Activated CD4-positive, alpha-beta memory T cell treated with anti-CD3 and anti-CD28 coated beads, Interleukin-2, amount 10 ng/mL, durations not matched to agents 7 days and 5 days (primary cell): ENCODE results near the gene AHI1. TPM values are rescaled to one million over a fixed set of nuclear protein-coding genes. Genes with fewer than 3 reads are reported as not detected.

Source experiments
- CTCF ChIA-PET: fragments of 350-600 bp; sonication (Branson Sonifier 250); formaldehyde crosslinking; loops from one replicate; lab custom pipeline; 2021; ENCODE audit warnings: antibody characterized with exemption, inconsistent platforms; lab: Charles Lee
- POLR2A ChIA-PET: fragments of 350-600 bp; sonication (Branson Sonifier 250); formaldehyde crosslinking; loops from one replicate; lab custom pipeline; 2021; ENCODE audit warnings: antibody characterized with exemption; lab: Charles Lee
- DNase-seq: peaks from one replicate; pipeline ENCODE4 v3.0.0-alpha.2; 2020
- H3K27ac Mint-ChIP-seq: one replicate; pipeline ENCODE4 v1.8.0; 2021; ENCODE audit warnings: mild to moderate bottlenecking, mixed read lengths
- H3K27me3 Mint-ChIP-seq: one replicate; pipeline ENCODE4 v1.8.0; 2021; ENCODE audit warnings: mixed read lengths
- H3K36me3 Mint-ChIP-seq: one replicate; pipeline ENCODE4 v1.8.0; 2021; ENCODE audit warnings: low read depth, mixed read lengths
- H3K4me1 Mint-ChIP-seq: one replicate; pipeline ENCODE4 v1.8.0; 2021; ENCODE audit warnings: mixed read lengths
- H3K4me3 Mint-ChIP-seq: one replicate; pipeline ENCODE4 v1.8.0; 2021; ENCODE audit warnings: mild to moderate bottlenecking, mixed read lengths
- H3K9me3 Mint-ChIP-seq: one replicate; pipeline ENCODE4 v1.8.0; 2021; ENCODE audit warnings: mixed read lengths
- total RNA-seq, 2 experiments: library from RNA; stranded (reverse); gene quantifications; one replicate each; pipeline ENCODE4 v1.2.3, GENCODE V29; 2021

The AHI1 gene
- total RNA-seq, 2 experiments from 2014 or later = 18.5 to 21.5 TPM

GRCh38 chr6:135289816-135290215, 207.7 kb downstream of the AHI1 start:
- DNase-seq = no peak

GRCh38 chr6:135286962-135287538, 210.5 kb downstream of the AHI1 start:
- peaks cover 12% of the 10 kb centered on the region for H3K4me1 Mint-ChIP-seq
- H3K27me3 Mint-ChIP-seq = no peaks in the 10 kb centered on the region

More at GRCh38 chr6:135289816-135290215, 207.7 kb downstream of the AHI1 start:
- POLR2A ChIA-PET = no interaction called here
- H3K36me3 Mint-ChIP-seq = peaks cover 28% of the 10 kb centered on the region
- H3K9me3 Mint-ChIP-seq = peaks cover 10% of the 10 kb centered on the region
- CTCF ChIA-PET = no interaction called here
- H3K4me1 Mint-ChIP-seq = peaks cover 12% of the 10 kb centered on the region
- H3K27ac Mint-ChIP-seq = no peak overlapping the region
- H3K4me3 Mint-ChIP-seq = no peak overlapping the region
- H3K27me3 Mint-ChIP-seq = no peaks in the 10 kb centered on the region

DNA sequence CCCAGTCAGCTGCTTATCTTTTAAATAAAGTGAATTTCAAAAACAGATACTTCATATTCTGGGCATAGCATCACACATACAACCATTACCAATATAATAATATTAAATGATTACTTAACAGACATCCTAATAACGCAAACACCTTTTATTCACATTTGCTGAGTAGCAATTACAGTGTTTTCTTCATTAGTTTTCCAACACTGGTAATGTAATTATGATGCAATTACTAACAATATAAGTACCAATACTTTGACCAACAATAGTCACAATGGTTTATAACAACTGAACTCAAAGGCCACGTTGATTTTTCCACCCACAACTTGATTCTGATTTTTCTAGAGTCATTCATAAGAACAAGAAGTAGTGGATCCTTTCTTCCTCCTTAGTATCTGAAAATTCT, 212.4 kb downstream of the AHI1 start:
- H3K9me3 Mint-ChIP-seq = peaks cover 10% of the 10 kb centered on the region
- no peak overlapping the region for H3K4me3 Mint-ChIP-seq
- H3K36me3 Mint-ChIP-seq = peaks cover 23% of the 10 kb centered on the region
- POLR2A ChIA-PET = no interaction called here
- peaks cover 12% of the 10 kb centered on the region for H3K4me1 Mint-ChIP-seq
- no peak for DNase-seq
- no peak overlapping the region for H3K27ac Mint-ChIP-seq
- H3K27me3 Mint-ChIP-seq = peaks cover 2% of the 10 kb centered on the region
- CTCF ChIA-PET = no interaction called here

More at GRCh38 chr6:135286962-135287538, 210.5 kb downstream of the AHI1 start:
- CTCF ChIA-PET = no interaction called here
- POLR2A ChIA-PET = no interaction called here
- Mint-ChIP-seq H3K4me3 (no peak overlapping the region), H3K36me3 (peaks cover 23% of the 10 kb centered on the region), H3K9me3 (peaks cover 10% of the 10 kb centered on the region), H3K27ac (no peak overlapping the region)
- no peak for DNase-seq

DNA sequence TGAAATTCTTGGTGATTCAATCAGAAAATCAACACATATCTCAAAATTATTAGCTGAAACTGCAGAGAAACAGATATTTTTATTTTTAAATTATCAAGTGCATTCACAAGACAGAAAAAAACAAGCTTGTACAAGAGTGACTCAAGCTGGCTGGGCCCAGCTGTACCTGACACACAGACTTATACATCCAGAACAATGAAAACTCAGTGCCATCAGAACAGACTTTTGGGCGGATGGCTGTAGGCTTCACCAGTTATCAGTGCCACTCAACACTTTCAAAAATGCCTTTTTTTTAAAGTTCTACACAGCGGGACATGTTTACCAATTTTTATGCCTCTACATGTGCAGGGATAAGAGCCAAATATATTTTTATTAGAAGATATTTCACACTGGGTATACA, 213.6 kb downstream of the AHI1 start:
- Mint-ChIP-seq H3K4me3 (no peak overlapping the region), H3K36me3 (peaks cover 23% of the 10 kb centered on the region), H3K9me3 (peaks cover 10% of the 10 kb centered on the region), H3K27me3 (peaks cover 2% of the 10 kb centered on the region), H3K4me1 (peaks cover 12% of the 10 kb centered on the region), H3K27ac (no peak overlapping the region)
- no peak for DNase-seq
- ChIA-PET POLR2A (no interaction called here), CTCF (no interaction called here)

GRCh38 chr6:135282395-135282794, 215.1 kb downstream of the AHI1 start:
- Mint-ChIP-seq H3K4me1 (peaks cover 8% of the 10 kb centered on the region), H3K36me3 (peaks cover 18% of the 10 kb centered on the region)

GRCh38 chr6:135281964-135282363, 215.6 kb downstream of the AHI1 start:
- Mint-ChIP-seq H3K27ac (no peak overlapping the region), H3K4me3 (no peak overlapping the region), H3K4me1 (peaks cover 4% of the 10 kb centered on the region), H3K36me3 (peaks cover 14% of the 10 kb centered on the region), H3K27me3 (peaks cover 2% of the 10 kb centered on the region), H3K9me3 (peaks cover 3% of the 10 kb centered on the region)
- CTCF ChIA-PET = no interaction called here
- no peak for DNase-seq
- POLR2A ChIA-PET = no interaction called here

More at GRCh38 chr6:135282395-135282794, 215.1 kb downstream of the AHI1 start:
- Mint-ChIP-seq H3K9me3 (peaks cover 8% of the 10 kb centered on the region), H3K27ac (no peak overlapping the region), H3K4me3 (no peak overlapping the region), H3K27me3 (peaks cover 2% of the 10 kb centered on the region)
- DNase-seq = no peak
- CTCF ChIA-PET = no interaction called here
- POLR2A ChIA-PET = no interaction called here

GRCh38 chr6:135281227-135281626, 216.3 kb downstream of the AHI1 start:
- no peak overlapping the region for H3K4me3 Mint-ChIP-seq
- no peak overlapping the region for H3K27ac Mint-ChIP-seq
- H3K27me3 Mint-ChIP-seq = peaks cover 8% of the 10 kb centered on the region
- no peaks in the 10 kb centered on the region for H3K9me3 Mint-ChIP-seq
- peaks cover 8% of the 10 kb centered on the region for H3K36me3 Mint-ChIP-seq
- DNase-seq = no peak
- ChIA-PET POLR2A (no interaction called here), CTCF (no interaction called here)
- no peaks in the 10 kb centered on the region for H3K4me1 Mint-ChIP-seq

DNA sequence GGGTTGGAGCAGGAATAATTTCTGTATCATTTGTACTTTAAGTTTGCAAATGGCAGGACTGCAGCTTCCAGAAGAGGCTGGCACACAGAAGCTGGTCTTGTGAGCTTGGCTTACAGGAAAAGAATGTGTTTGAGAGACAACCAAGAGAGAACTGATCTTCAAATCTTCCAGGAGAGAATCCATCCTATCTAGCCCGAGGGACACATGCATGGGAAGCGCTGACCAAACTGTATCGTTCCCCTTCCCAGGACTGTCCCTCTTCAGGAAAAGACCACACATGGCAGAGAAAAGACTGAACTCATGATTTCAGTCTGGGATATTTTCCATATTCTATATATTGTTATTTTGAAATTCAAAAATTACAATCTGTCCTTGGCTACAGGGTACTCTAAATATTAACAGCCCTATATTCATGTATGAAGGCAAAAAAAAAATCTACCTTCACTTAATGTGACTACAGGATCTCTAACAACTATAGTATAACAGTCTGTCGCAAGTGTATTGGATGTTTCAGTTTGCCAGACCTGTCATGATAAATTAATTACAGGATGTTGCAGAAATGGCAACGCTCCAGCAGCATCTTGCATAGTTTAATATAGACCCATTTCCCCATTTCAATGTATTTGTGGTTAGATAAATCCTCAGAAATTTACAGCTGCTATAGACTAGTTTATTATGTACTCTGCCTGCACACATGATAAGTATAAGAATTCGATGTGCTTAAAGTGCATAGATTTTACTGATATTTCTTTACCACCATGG, 217.0 kb downstream of the AHI1 start:
- ChIA-PET CTCF (no interaction called here), POLR2A (no interaction called here)
- Mint-ChIP-seq H3K9me3 (no peaks in the 10 kb centered on the region), H3K27me3 (peaks cover 11% of the 10 kb centered on the region), H3K4me3 (no peak overlapping the region), H3K4me1 (no peaks in the 10 kb centered on the region), H3K27ac (no peak overlapping the region), H3K36me3 (peaks cover 2% of the 10 kb centered on the region)
- DNase-seq = no peak

DNA sequence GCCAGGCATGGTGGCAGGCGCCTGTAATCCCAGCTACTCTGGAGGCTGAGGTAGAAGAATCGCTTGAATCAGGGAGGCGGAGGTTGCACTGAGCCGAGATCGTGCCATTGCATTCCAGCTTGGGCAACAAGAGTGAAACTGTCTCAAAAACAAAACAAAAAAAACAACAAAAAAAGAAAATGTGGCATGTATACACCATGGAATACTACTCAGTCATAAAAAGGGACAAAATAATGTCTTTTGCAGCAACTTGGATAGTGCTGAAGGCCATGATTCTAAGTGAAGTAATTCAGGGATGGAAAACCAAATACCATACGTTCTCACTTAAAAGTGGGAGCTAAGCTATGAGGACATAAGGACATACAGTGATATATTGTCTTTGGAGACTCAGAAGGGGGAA, 220.1 kb downstream of the AHI1 start:
- no peak for DNase-seq
- no peak overlapping the region for H3K27ac Mint-ChIP-seq
- ChIA-PET POLR2A (no interaction called here), CTCF (no interaction called here)
- peaks cover 18% of the 10 kb centered on the region for H3K27me3 Mint-ChIP-seq
- no peaks in the 10 kb centered on the region for H3K36me3 Mint-ChIP-seq
- no peak overlapping the region for H3K4me3 Mint-ChIP-seq
- H3K9me3 Mint-ChIP-seq = no peaks in the 10 kb centered on the region
- no peaks in the 10 kb centered on the region for H3K4me1 Mint-ChIP-seq

DNA sequence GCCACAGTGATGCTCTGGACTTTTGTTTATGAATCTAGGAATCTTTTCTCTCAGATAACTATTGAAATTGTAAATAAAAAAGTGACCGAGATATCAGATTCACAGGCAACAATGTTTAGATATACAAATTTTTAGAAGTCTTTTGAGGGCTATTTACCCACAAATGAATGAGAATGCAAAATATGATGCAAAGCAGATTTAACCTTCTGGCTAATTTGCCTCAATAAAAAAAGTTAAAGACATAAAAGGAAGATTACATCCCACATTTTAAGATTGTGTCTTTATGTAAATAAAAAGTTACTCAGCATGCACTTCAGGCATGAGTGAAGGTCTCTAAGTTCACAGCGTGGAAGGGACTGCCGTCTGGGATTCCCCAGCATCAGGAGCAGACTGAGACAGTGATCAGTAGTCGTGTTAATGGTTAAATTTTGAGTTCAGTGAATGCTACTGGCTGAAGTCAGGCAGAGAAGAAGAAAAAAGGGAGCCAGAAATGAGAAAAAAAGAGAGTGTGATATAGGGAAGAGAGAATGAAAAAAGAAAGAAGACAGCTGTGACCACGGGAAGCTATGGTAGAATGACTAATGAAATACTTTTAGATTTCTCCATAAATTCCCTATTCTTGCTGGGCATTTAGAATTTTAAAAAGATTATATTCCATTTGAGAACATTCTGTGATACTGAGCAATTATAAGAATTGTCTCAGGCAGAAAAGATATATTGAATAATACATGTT, 222.8 kb downstream of the AHI1 start:
- Mint-ChIP-seq H3K27ac (no peak overlapping the region), H3K27me3 (peaks cover 16% of the 10 kb centered on the region), H3K36me3 (no peaks in the 10 kb centered on the region), H3K4me1 (no peaks in the 10 kb centered on the region), H3K9me3 (no peaks in the 10 kb centered on the region), H3K4me3 (no peak overlapping the region)
- CTCF ChIA-PET = no interaction called here
- POLR2A ChIA-PET = interaction anchor here (0.6 kb wide), 1 partner anchor 1611 kb away, joined by 3 read pairs; no protein-coding TSS in a partner anchor
- no peak for DNase-seq

DNA sequence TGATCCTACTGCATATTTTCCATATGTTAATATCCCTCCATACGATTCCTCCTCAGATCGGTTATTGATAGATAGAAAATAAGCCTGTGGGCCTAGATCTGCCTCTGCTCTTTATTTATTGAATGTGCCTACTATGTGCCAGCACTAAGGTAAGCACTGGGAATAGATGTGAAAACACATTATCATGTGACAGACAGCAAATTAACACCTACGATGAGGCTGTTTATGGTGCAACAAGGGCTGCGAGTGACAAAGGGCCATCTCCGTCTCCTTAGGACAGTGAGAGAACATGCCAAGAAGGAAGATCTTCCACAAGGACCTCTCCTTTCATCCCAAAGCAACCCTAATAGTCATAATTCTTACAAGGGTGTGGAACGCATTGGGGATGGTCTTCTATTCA, 225.9 kb downstream of the AHI1 start:
- H3K27me3 Mint-ChIP-seq = peaks cover 14% of the 10 kb centered on the region
- no peaks in the 10 kb centered on the region for H3K9me3 Mint-ChIP-seq
- no peak overlapping the region for H3K4me3 Mint-ChIP-seq
- H3K27ac Mint-ChIP-seq = no peak overlapping the region
- H3K36me3 Mint-ChIP-seq = no peaks in the 10 kb centered on the region
- no peaks in the 10 kb centered on the region for H3K4me1 Mint-ChIP-seq
- DNase-seq = no peak
- ChIA-PET CTCF (no interaction called here), POLR2A (no interaction called here)

- Mint-ChIP-seq H3K9me3 (no peaks in the 10 kb centered on the region), H3K4me3 (no peak overlapping the region), H3K36me3 (no peaks in the 10 kb centered on the region), H3K27me3 (peaks cover 11% of the 10 kb centered on the region), H3K27ac (no peak overlapping the region), H3K4me1 (no peaks in the 10 kb centered on the region)
- ChIA-PET POLR2A (no interaction called here), CTCF (no interaction called here)
- no peak for DNase-seq
These were observed 226.6 kb downstream of the AHI1 start for GRCh38 chr6:135270676-135271536.

DNA sequence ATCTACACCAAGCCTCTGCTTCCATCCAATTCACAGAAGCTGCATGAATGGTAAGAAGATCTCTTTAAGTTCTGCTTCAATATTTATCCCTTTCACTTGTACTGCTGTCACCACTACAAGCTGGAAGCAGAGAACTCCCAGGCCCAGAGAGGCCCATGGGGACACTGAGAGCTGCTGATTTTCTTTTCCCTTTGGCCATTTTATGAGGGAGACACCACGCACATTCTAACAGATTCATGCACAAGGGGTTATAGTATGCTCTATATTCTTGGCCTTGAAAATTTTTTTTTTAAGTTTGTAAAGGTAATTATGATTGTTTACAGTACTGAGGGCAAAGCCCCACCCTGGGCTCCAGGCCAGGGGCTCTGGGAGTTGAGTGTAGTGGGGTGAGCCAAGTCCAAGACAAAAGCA, 228.1 kb downstream of the AHI1 start:
- H3K27me3 Mint-ChIP-seq = no peaks in the 10 kb centered on the region
- no peaks in the 10 kb centered on the region for H3K9me3 Mint-ChIP-seq
- H3K27ac Mint-ChIP-seq = no peak overlapping the region
- DNase-seq = no peak
- no peaks in the 10 kb centered on the region for H3K36me3 Mint-ChIP-seq
- H3K4me3 Mint-ChIP-seq = no peak overlapping the region
- CTCF ChIA-PET = no interaction called here
- POLR2A ChIA-PET = no interaction called here
- H3K4me1 Mint-ChIP-seq = no peaks in the 10 kb centered on the region
